Activated CD8-positive, alpha-beta memory T cell treated with anti-CD3 and anti-CD28 coated beads, Interleukin-2, amount 50 U/mL, for 48 hours (primary cell): ENCODE results near the gene DFFB.
A peak's percentile ranks its signal among the peaks of the same experiment; 100 is the strongest.

Experiments
- DNase-seq: peaks from one replicate; pipeline ENCODE4 v3.0.0-alpha.2; 2020

Gene DFFB

DNA sequence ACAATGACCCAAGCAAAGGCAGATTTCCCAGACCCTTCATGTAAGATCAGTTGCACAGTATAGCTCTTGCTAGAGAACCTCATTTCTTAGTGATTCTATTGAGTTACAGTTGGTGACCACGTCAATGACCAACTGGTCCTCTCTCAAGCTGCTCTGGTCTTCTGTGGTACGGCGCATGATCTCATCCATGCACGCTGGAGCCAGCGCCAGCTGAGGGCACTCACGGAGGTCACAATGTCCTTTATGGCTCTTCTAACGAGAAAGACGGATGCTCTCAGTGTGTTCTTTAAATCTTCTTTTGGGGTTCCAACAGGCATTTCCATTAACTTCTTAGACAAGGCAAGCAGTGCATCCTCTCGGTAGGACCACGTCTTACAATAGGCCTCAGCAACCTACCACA lies 22.6 kb upstream of the DFFB start:
- DNase-seq: no peak

DNA sequence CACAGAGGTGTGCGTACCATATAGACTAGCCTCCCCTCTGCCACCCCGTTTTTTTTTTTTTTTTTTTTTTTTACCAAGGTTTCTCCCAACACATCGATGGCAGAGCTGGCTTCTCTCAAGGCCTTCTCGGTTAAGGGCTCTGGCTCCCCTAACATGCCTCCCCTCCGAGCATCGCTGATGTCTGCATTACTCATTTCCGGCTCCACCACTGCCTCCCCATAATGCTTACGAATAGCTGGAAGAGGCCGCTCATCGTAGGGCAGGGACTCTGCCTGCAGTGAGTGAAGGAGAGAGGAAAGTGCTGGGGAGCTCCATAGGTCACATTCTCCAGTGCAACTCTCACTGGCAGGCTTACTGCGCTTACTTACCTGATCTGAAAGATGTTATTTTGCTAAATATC lies 20.9 kb upstream of the DFFB start:
- no peak for DNase-seq

DNA sequence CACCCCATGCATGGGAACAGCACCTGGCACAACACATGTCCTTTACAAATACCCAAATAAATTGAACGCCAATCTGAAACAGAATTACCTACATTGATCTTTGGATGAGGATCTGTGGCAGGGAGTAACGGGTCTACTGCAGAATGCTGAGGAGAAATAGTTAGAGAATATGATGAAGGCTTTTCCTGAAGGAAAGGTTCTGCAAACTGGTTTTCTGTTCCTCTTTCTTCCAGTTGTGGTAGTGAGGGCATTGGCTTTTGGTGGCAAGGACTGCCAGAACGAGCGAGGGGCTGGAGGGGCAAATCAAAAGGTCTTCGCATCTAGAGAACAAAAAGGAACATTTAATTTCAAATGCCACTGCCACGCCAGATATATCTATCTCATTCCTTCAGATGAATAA lies 20.1 kb upstream of the DFFB start:
- no peak for DNase-seq

DNA sequence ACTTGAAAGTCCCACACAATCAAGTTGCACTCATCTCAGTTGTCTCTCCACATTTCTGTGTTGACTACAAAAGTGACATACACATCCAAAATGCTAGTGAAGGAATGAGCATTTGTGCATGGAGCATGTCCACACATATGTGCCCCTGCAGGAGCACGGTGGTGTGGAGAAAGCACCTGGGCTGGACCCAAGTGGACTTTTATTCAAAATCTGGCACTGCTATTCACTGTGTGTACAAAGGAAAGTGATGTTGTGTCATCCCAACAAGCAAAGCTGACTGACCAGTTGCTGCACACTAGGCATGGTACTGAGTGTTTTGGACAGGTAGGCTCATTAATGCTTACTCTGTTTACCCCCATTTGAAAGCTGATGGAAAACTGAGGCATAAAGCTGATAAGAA lies 19.6 kb upstream of the DFFB start:
- DNase-seq: no peak

DNA sequence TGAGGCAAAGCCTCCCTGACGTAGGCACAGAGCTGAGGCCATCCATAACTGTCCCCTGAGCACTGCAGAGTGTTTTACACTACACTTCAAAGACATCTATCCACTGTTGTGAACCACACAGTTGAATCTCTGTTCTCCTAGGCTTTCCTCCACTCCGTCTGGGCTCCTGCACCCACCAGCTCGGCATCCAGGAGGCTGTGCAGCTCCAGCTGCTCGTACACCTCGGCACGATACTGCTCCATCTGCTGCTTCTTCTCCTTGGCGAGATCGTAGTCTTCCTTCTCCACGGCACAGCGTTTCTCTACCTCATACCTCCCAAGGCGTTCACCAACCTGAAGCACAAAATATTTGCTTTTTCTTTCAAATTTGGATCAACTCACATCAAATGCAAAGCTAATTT lies 18.5 kb upstream of the DFFB start:
- no peak for DNase-seq

DNA sequence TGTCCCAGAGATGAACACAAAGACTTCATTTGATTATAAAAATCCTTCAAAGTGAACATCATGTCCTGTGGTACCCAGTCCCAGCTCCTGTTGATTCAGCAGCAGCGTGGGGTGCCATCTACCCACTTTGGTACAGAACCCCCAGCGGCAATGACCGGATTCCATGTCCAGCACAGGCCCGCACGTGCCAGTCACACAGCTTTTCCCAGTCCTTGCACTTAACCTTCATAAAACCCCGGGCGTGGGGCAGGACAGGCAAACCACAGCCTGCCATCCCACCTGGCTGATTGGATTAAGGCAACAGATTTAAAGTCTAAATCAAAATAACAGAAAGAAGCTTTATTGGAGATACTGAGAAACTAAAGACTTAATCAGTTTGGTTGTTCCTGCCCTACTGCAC lies 15.8 kb upstream of the DFFB start:
- no peak for DNase-seq

- DNase-seq: no peak
Observed at GRCh38 chr1:3842912-3843311, 14.4 kb upstream of the DFFB start.

- no peak for DNase-seq
Observed at GRCh38 chr1:3846541-3846940, 10.7 kb upstream of the DFFB start.

- no peak for DNase-seq
Observed at GRCh38 chr1:3847081-3847480, 10.2 kb upstream of the DFFB start.

DNA sequence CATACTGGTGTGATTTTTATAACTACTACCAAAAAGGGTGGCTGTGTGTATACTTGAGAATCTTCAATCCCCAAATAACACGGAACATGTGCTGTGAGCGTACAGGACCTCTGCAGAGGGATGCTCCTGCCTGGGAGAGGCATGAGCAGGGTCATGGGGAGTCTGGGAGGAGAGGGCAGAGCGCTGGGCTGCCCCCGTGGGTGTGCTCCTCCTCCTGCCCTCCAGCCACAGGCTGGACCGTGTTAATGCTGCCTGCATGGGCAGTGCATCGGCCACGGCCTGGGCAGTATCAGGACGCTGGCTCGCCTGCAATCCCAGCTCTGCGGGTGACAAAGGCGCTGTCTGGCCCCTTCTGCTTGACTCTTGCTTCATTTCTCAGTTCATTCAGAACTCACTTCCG lies 6.4 kb upstream of the DFFB start:
- no peak for DNase-seq

GRCh38 chr1:3851292-3851691 lies 6.0 kb upstream of the DFFB start:
- DNase-seq: no peak

DNA sequence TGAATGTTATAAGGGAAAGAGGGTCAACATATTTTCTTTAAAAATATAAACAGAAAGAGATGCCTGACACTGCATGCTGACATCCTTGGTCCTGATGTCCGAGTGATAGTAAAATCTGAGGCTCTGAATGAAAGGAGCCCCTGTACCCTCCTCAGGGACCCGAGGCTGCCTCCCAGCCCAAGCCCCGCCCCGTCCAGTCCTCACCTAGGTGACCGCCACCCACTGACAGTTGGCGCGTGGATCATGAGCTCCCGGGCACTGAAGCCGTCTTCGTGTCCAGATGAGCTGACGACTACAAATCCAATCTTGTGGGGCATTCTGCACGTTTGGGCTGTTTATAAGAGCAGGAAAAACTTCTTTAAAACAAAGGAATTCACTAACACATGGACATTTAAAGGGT lies 5.2 kb upstream of the DFFB start:
- no peak for DNase-seq

DNA sequence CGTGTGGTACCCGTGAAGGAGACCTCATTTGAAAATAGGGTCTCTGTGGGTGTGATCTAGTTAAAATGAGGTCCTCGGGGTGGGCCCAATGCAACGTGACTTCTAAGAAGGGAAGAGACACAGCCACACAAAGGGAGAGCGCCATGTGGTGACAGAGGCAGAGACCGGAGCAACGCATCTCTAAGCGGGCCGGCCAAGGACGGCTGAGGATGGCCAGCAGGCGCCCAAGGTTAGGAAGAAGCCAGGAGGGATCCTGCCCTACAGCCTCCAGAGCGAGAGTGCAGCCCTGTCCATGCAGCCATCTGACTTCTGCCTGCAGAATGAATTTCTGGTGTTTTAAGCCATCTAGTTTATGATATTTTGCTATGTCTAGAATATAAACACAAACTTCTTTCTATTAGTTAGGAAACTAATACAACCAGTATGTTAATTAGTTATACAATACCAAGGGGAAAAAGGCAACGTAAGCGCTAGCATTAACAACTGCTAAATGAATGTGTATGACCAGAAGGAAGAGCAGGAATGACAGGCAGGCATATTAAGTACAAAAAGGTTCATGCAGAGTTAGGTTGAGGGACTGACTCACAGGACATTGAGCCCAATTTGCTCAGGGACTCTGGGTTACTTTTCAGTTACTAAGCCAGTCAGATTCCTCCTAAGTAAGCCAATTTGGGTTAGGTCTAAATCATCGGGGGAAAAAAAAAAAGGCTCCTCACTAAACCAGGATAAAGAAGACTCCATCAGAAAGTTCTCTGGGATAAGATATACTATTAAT lies 4.4 kb upstream of the DFFB start:
- DNase-seq: no peak

DNA sequence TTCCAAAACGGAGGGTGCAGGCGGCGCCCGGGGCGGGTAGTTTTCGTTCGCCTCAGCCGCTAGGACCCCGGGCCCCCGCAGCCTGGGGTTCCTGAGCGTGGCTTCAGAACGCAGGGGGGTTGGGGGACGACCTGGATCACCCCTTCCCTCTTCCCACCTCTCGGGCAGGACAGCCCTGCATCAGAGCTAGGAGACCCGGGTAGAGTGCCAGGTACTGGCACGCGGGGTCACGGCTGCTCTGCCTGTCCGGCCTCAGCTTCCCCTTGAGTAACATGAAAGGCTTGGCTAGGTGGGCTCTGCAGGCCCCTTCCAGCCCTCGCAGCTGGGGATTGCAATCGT lies 484 bp downstream of the DFFB start:
- no peak for DNase-seq

- peak; percentile 56 for DNase-seq
Observed at GRCh38 chr1:3858231-3858981, 1.1 kb downstream of the DFFB start.

GRCh38 chr1:3863231-3863935 lies 6.1 kb downstream of the DFFB start:
- DNase-seq: no peak

DNA sequence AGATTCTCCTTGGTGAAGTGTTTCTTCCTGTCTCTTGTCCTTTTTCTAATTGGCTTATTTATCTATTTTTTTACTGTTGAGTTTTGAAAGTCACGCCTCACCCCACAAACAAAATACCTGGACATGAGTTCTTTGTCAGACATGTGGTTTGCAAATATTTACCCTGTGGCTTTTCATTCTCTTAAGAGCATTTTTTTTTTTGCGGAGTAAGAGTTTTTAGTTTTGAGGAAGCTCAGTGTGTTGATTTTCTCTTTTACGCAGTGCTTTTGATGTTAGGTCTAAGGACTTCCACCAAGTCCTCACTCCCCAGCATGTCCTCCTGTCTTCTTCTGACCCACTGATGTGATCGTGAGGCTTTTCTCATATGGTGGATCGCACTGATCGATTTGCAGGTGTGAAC lies 7.6 kb downstream of the DFFB start:
- DNase-seq: no peak

- DNase-seq: no peak
Observed at GRCh38 chr1:3865606-3866160, 8.4 kb downstream of the DFFB start.

DNA sequence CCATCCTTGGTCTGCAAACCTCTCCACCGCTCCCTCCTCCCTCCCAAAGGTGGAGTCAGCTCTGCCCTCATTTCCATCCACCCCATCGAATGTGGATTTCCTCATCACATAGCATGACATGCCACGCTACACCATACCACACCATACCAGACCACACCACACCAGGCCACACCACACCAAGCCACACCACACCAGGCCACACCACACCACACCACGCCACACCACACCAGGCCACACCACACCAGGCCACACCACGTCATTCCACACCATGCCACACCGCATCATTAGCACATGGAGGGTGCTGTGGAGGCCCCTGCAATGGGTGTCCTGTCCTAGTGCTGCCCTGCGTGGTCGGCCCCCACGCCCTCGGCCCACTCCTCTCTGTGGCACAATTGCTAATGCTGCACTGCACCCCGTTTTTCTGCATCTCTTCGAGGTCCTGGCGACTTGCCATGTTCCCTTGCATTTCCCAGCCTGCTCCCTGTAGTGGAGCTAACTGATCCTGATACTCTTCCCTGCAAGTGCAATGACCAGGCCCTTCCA lies 11.3 kb downstream of the DFFB start:
- no peak for DNase-seq

DNA sequence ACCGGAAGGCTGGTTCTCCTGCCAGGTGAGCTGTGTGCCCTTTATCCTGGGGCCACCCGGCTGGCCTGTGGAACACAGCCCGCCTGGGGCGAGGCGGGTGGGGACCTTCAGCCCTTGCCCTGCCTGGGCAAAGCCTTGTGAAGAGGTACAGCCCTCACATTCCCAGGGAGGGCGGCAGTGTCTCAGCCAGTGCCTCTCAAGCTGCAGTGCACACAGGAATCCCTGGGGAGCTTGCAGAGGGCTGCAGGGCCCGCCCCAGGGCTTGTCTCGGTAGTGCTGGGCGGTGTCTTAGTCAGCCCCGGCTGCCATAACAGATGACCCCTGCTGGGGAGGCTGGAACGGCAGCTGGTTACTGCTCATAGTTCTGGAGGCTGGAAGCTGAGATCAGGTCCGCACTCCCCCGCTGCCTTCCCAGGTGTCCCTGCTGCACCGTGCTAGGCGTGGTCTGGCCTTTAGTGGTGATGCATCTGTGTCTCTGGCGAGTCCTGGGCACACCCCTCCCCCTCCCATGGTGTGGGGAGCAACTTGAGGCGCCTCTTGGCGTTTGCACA lies 12.6 kb downstream of the DFFB start:
- DNase-seq: no peak

DNA sequence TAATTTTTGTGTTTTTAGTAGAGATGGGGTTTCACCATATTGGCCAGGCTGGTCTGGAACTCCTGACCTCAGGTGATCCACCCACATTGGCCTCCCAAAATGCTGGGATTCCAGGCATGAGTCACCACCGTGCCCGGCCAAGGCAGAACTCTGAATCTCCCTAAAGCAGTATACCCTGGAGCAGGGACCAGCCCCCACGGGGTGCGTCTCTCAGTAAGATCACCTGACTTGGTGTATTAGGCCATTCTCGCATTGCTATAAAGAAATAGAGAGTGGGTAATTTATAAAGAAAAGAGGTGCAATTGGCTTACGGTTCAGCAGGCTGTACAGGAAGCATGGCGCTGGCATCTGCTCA lies 14.2 kb downstream of the DFFB start:
- no peak for DNase-seq

GRCh38 chr1:3872546-3872945 lies 15.3 kb downstream of the DFFB start:
- DNase-seq: no peak

GRCh38 chr1:3874736-3875135 lies 17.5 kb downstream of the DFFB start:
- DNase-seq: no peak
